GM12878 (cell line): ENCODE results near the gene LRP4. TPM values are rescaled to one million over a fixed set of nuclear protein-coding genes. Genes with fewer than 3 reads are reported as not detected.

Experiments used
- ATAC-seq: fragments of 200-7000 bp; cut with Tn5 transposase; 3 replicates; pipeline ENCODE4 v1.9.1; 2020; ENCODE audit warnings: mild to moderate bottlenecking, moderate library complexity
- BruUV-seq: library from RNA; stranded (reverse); fragments of 400-500 nt; replicated peaks from 2 replicates; lab custom pipeline; 2021; lab: Mats Ljungman, UMichigan
- CTCF ChIA-PET: fragments of 300-600 bp; sonication (Branson Sonifier 250); formaldehyde crosslinking; extraction: SDS; loops from one replicate; lab custom pipeline; 2021; ENCODE audit warnings: inconsistent platforms; lab: Yijun Ruan, JAX
- POLR2A ChIA-PET: fragments of 350-600 bp; formaldehyde crosslinking; extraction: SDS; loops from one replicate; lab custom pipeline; 2021; ENCODE audit warnings: inconsistent platforms; lab: Charles Lee
- RAD21 ChIA-PET: fragments of 300-600 bp; sonication (Branson Sonifier 250); formaldehyde crosslinking; loops from one replicate; lab custom pipeline; 2023; ENCODE audit warnings: antibody characterized with exemption; ENCODE audit not compliant: unreplicated experiment; lab: Charles Lee
- SMC1A ChIA-PET: fragments of 300-600 bp; sonication (Branson Sonifier 250); formaldehyde crosslinking; loops from one replicate; lab custom pipeline; 2023; ENCODE audit not compliant: unreplicated experiment, uncharacterized antibody; lab: Charles Lee
- DNase-seq: peaks from one replicate; pipeline ENCODE4 v3.0.0-alpha.2; 2011; ENCODE audit warnings: low read depth, low spot score
- FAIRE-seq: peaks from 3 replicates; lab custom pipeline; 2011; peaks lifted over from hg19 to GRCh38; lab: Jason Lieb, UNC
- H2AFZ ChIP-seq: 2 replicates; pipeline ENCODE4 v1.6.0; 2011; ENCODE audit warnings: low read depth, low read length, control low read depth; ENCODE audit not compliant: control insufficient read depth
- H3K27ac ChIP-seq: 2 replicates; pipeline ENCODE4 v1.5.1; 2011; ENCODE audit warnings: control low read depth; ENCODE audit not compliant: control insufficient read depth, insufficient read depth
- H3K27me3 ChIP-seq, 2 experiments: replicated peaks in 1 of 2; 2 replicates each; pipeline versions ENCODE4 v1.6.0 to v1.6.1; 2011; ENCODE audit warnings: low read length in 1 of 2; ENCODE audit not compliant: control insufficient read depth in 2 of 2, insufficient read depth in 2 of 2
- H3K36me3 ChIP-seq, 2 experiments: 2 replicates each; pipeline ENCODE4 v1.5.1; 2011; ENCODE audit warnings: low read length in 1 of 2; ENCODE audit not compliant: control insufficient read depth in 2 of 2, insufficient read depth in 2 of 2
- H3K4me1 ChIP-seq: 2 replicates; pipeline ENCODE4 v1.6.1; 2011; ENCODE audit warnings: mild to moderate bottlenecking, low read length, moderate library complexity, mixed read lengths; ENCODE audit not compliant: control insufficient read depth, insufficient read depth
- H3K4me2 ChIP-seq: 2 replicates; pipeline ENCODE4 v1.6.0; 2011; ENCODE audit warnings: control low read depth; ENCODE audit not compliant: control insufficient read depth, insufficient read depth
- H3K4me3 ChIP-seq: fragments of 200-600 bp; sonication (generic); 2 replicates; pipeline ENCODE4 v1.5.1; 2016
- H3K79me2 ChIP-seq: 2 replicates; pipeline ENCODE4 v1.6.0; 2011; ENCODE audit warnings: low read length; ENCODE audit not compliant: control insufficient read depth, insufficient read depth
- H3K9ac ChIP-seq: 2 replicates; pipeline ENCODE4 v1.8.0; 2011; ENCODE audit warnings: low read length, control low read depth, mixed read lengths; ENCODE audit not compliant: control insufficient read depth, insufficient read depth
- H3K9me3 ChIP-seq: replicated peaks from 3 replicates; pipeline ENCODE4 v1.5.1; 2011; ENCODE audit warnings: mild to moderate bottlenecking, low read length; ENCODE audit not compliant: control insufficient read depth, insufficient read depth
- H4K20me1 ChIP-seq: 2 replicates; pipeline ENCODE4 v1.6.0; 2011; ENCODE audit not compliant: control insufficient read depth, insufficient read depth
- ATF3 ChIP-seq: IDR thresholded peaks from 2 replicates; pipeline ENCODE4 v1.6.1; 2011; ENCODE audit warnings: low read depth, mild to moderate bottlenecking, low read length, moderate library complexity, borderline replicate concordance; ENCODE audit errors: extremely low read depth
- CBX3 ChIP-seq: fragments of 200-600 bp; sonication (generic); IDR thresholded peaks from 2 replicates; pipeline ENCODE4 v1.6.1; 2016; ENCODE audit warnings: low read depth, borderline replicate concordance
- KAT2A ChIP-seq: conservative IDR thresholded peaks from 2 replicates; pipeline ENCODE4 v1.6.1; 2011; ENCODE audit warnings: low read depth, low read length; ENCODE audit not compliant: control insufficient read depth
- LARP7 ChIP-seq: fragments of 450-650 bp; IDR thresholded peaks from 2 replicates; pipeline ENCODE4 v1.6.1; 2017; ENCODE audit warnings: mild to moderate bottlenecking
- MEF2B ChIP-seq: fragments of 450-650 bp; IDR thresholded peaks from 2 replicates; pipeline ENCODE4 v1.6.1; 2018; ENCODE audit warnings: mild to moderate bottlenecking, moderate library complexity; ENCODE audit not compliant: partially characterized antibody, poor library complexity, severe bottlenecking
- NFXL1 ChIP-seq: fragments of 450-650 bp; IDR thresholded peaks from 2 replicates; pipeline ENCODE4 v1.6.1; 2017; ENCODE audit warnings: antibody characterized with exemption, mild to moderate bottlenecking, borderline replicate concordance
- RCOR1 ChIP-seq: conservative IDR thresholded peaks from 2 replicates; pipeline ENCODE4 v1.6.1; 2012; ENCODE audit warnings: low read depth, low read length, improper control_type of control experiment
- SMC3 ChIP-seq: IDR thresholded peaks from 2 replicates; pipeline ENCODE4 v1.6.1; 2011; ENCODE audit warnings: low read length, improper control_type of control experiment, borderline replicate concordance
- TAF1 ChIP-seq: IDR thresholded peaks from 2 replicates; pipeline ENCODE4 v1.6.1; 2011; ENCODE audit warnings: mild to moderate bottlenecking, low read depth, low read length, borderline replicate concordance
- TCF7 ChIP-seq: IDR thresholded peaks from 2 replicates; pipeline ENCODE4 v1.6.1; 2014; ENCODE audit warnings: antibody characterized with exemption, borderline replicate concordance
- ZNF217 ChIP-seq: fragments of 450-650 bp; IDR thresholded peaks from 2 replicates; pipeline ENCODE4 v1.6.1; 2017; ENCODE audit warnings: antibody characterized with exemption, mild to moderate bottlenecking
- ZNF622 ChIP-seq: fragments of 450-650 bp; IDR thresholded peaks from 2 replicates; pipeline ENCODE4 v1.6.1; 2017; ENCODE audit warnings: mild to moderate bottlenecking, inconsistent platforms
- ZSCAN29 ChIP-seq: fragments of 450-650 bp; IDR thresholded peaks from 2 replicates; pipeline ENCODE4 v1.6.1; 2017; ENCODE audit warnings: mild to moderate bottlenecking, moderate library complexity
- WGBS: methylation state at CpG from one replicate; pipeline ENCODE4 v1.1.6; 2016; ENCODE audit warnings: low lambda C conversion rate; ENCODE audit not compliant: insufficient replicate concordance, insufficient coverage; ENCODE audit errors: missing lambda C conversion rate; 5-methylcytosine and 5-hydroxymethylcytosine counted together
- in situ Hi-C: fragments of 300-500 bp; cut with MboI; formaldehyde crosslinking; loops from 9 replicates; pipeline ENCODE4 v1.14.3; 2018; ENCODE audit warnings: mixed read lengths
- intact Hi-C: fragments of 100-400 bp; cut with micrococcal nuclease; formaldehyde crosslinking; loops from one replicate; pipeline ENCODE4 v1.14.2; 2022; ENCODE audit not compliant: unreplicated experiment
- polyA plus RNA-seq, 11 experiments: library from polyadenylated mRNA; depleted of rRNA in 4 of 11; unstranded in 6 of 11; stranded (reverse) in 5 of 11; fragments of >200 nt; fragmentation: Nextera tagmentation in 4 of 11; fragmentation: Illumina TruSeq in 1 of 11; extraction: Ambion mirVana in 4 of 11; extraction: Trizol in 1 of 11; gene quantifications; 1 replicate in 1 of 11; 2 replicates in 10 of 11; pipeline versions ENCODE4 v1.2.1 to v1.2.3, GENCODE V29; 2011 to 2016; ENCODE audit warnings: inconsistent platforms in 2 of 11, missing spikeins in 2 of 11, low read depth in 1 of 11
- total RNA-seq, 4 experiments: library from RNA; depleted of rRNA in 3 of 4; stranded (reverse); fragments of >200 nt in 3 of 4; fragmentation: Illumina TruSeq in 1 of 4; extraction: Trizol in 1 of 4; gene quantifications; 2 replicates each; pipeline versions ENCODE4 v1.2.1 to v1.2.3, GENCODE V29; 2013 to 2021

Gene LRP4
- total and polyA plus RNA-seq, 10 of the 15 experiments (the other 5 are each of a cell fraction or from before 2014, with no cell fraction given), result under 0.01 to 0.06 (median 0.03) TPM; not detected in 6

DNA sequence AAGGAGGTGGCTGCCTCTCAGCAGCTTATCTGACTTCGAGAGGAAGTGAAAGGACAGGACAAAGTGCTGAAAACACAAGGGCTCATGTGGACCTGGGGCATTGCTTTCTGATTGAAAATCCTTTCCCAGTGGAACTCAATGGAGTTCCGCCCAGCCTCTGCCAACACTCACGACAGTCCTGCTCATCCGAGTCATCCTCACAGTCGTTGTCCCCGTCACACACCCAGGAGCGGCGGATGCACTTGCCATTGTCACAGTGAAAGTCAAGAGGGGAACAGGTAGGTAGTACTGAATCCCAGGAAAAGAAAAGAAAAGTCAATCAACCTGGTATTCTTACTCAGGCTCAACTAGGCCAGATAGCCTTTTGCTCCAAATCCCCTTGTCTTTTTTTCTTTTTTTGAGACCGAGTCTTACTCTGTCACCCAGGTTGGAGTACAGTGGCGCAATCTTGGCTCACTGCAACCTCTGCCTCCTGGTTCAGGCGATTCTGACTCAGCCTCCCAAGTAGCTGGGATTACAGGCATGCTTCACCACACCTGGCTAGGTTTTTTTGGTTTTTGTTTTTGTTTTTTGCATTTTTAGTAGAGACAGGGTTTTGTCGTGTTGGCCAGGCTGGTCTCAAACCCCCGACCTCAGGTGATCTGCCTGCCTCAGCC is 18.1 kb downstream of the LRP4 start (continued):
- TF ChIP-seq MEF2B (no peak), SMC3 (no peak), KAT2A (no peak), ZNF217 (no peak), ATF3 (no peak), NFXL1 (no peak)

DNA sequence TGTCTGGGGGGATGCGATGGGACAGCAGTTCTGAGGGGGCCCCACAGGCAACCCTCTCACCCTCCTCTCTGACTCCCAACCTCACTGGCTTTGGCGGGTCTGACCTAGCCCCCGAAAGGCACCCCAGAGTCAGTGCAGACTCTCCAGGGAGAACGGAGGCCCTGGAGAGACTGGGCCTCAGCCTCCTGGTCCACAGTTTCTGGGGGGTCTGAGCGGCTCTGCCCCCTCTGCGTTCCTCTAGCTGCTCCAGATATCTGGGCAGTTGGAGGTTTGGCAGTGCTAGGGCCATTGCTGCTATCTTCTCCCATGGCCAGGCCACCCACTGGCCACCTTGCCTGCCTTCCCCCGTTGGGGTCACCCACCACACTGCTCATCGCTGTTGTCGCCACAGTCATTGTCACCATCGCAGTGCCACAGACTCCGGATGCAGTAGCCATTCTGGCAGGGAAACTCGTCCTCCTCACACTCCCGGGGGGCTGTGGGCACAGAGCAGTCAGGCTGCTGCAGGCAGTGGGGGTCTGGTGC is 18.8 kb downstream of the LRP4 start:
- FAIRE-seq, result no peak
- CTCF ChIA-PET, result interaction anchor here (1.2 kb wide), 2 partner anchors 253 to 360 kb away, joined by 3 to 4 read pairs; no protein-coding TSS in a partner anchor
- no peak overlapping the region for H3K9ac ChIP-seq

More for the DNA sequence above, 18.8 kb downstream of the LRP4 start:
- SMC1A ChIA-PET, result no interaction called here
- no peaks in the 10 kb centered on the region for H3K27me3 ChIP-seq
- H3K4me2 ChIP-seq, result no peak overlapping the region
- H3K27ac ChIP-seq, result no peak overlapping the region
- DNase-seq, result no peak
- no peaks in the 10 kb centered on the region for H3K9me3 ChIP-seq
- no peak for TF ChIP-seq TCF7
- TF ChIP-seq TAF1, result no peak
- TF ChIP-seq LARP7, result no peak
- TF ChIP-seq RCOR1, result no peak
- TF ChIP-seq CBX3, result no peak
- no peak for TF ChIP-seq ZSCAN29
- TF ChIP-seq ZNF622, result no peak
- POLR2A ChIA-PET, result no interaction called here
- no TSS peak for BruUV-seq
- ATAC-seq, result no peak
- no peak overlapping the region for H2AFZ ChIP-seq
- intact Hi-C loops (no loop called here), in situ Hi-C loops (no loop called here)
- no peaks in the 10 kb centered on the region for H4K20me1 ChIP-seq
- H3K4me1 ChIP-seq, result no peaks in the 10 kb centered on the region
- H3K4me3 ChIP-seq, result no peak overlapping the region
- no peaks in the 10 kb centered on the region for H3K79me2 ChIP-seq
- RAD21 ChIA-PET, result no interaction called here
- H3K36me3 ChIP-seq, result no peaks in the 10 kb centered on the region
- 49% methylated on average over 13 of the region's 13 CpGs for WGBS
